SJCRH30 (cell line): ENCODE measurements around the gene MCOLN1. TPM values are rescaled to one million over a fixed set of nuclear protein-coding genes. Genes with fewer than 3 reads are reported as not detected.

Source experiments
- DNase-seq, 2 experiments: peaks; one replicate each; pipeline ENCODE4 v3.0.0-alpha.2; 2015 to 2020
- H3K27ac ChIP-seq: fragments of 250-450 bp; sonication (Bioruptor Pico); 2 replicates; pipeline ENCODE4 v1.5.1; 2020; ENCODE audit warnings: mild to moderate bottlenecking, moderate library complexity
- H3K27me3 ChIP-seq: fragments of 250-450 bp; sonication (Bioruptor Pico); 2 replicates; pipeline ENCODE4 v1.5.1; 2020; ENCODE audit warnings: mild to moderate bottlenecking, moderate library complexity
- H3K36me3 ChIP-seq: fragments of 250-450 bp; sonication (Bioruptor Pico); 2 replicates; pipeline ENCODE4 v1.5.1; 2020; ENCODE audit warnings: mild to moderate bottlenecking, moderate library complexity
- H3K4me1 ChIP-seq: fragments of 250-450 bp; sonication (Bioruptor Pico); 2 replicates; pipeline ENCODE4 v1.5.1; 2020; ENCODE audit warnings: mild to moderate bottlenecking, moderate library complexity
- H3K4me3 ChIP-seq: fragments of 250-450 bp; sonication (Bioruptor Pico); 2 replicates; pipeline ENCODE4 v1.5.1; 2020; ENCODE audit warnings: mild to moderate bottlenecking, moderate library complexity
- H3K9me3 ChIP-seq: fragments of 250-450 bp; sonication (Bioruptor Pico); replicated peaks from 2 replicates; pipeline ENCODE4 v1.5.1; 2020; ENCODE audit warnings: mild to moderate bottlenecking, moderate library complexity
- total RNA-seq: library from RNA; depleted of rRNA; stranded (reverse); fragments of >200 nt; shearing (Covaris generic); gene quantifications from 2 replicates; pipeline ENCODE4 v1.2.3, GENCODE V29; 2014

MCOLN1 gene
- total RNA-seq, 1 experiment from 2014 or later = 3.8 TPM

DNA sequence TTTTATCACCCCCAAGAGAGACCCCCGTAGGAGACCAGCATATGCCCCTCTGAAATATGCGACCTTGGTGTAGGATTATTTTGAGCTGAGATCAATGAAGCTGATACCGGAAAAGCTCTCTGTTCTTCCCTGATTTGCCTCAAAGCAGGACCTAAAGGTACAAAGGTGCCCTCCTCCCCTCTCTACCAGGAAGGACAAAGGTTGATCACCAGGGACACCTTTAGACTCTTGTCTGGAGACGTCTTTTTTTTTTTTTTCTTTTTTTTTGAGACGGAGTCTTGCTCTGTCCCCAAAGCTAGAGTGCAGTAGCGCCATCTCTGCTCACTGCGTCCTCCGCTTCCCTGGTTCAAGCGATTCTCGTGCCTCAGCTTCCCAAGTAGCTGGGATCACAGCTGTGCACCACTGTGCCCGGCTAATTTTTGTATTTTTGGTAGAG, 32.8 kb upstream of the MCOLN1 start:
- no peak overlapping the region; the same call in 1 of the 2 replicates for H3K27ac ChIP-seq
- no peak for DNase-seq
- H3K4me1 ChIP-seq = no peaks in the 10 kb centered on the region
- no peaks in the 10 kb centered on the region for H3K27me3 ChIP-seq
- no peaks in the 10 kb centered on the region for H3K36me3 ChIP-seq
- H3K9me3 ChIP-seq = no peaks in the 10 kb centered on the region
- H3K4me3 ChIP-seq = no peak overlapping the region

DNA sequence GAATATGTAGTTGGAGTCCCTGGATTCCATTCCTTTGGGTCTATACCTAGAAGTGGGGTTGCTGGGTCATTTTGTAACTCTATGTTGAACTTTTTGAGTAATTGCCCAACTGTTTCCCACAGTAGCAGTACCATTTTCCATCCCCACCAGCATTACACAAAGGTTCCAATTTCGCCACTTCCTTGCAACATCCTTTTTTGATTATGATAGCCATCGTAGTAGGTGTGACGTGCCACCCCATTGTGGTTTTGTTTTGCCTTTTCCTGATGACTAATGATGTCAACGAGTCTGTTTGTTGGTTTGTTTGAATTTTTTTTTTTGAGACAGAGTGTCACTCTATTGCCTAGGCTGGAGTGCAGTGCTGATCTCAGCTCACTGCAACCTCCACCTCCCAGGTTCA, 30.3 kb upstream of the MCOLN1 start:
- Histone ChIP-seq H3K4me3 (no peak overlapping the region), H3K27ac (no peak overlapping the region), H3K9me3 (no peaks in the 10 kb centered on the region), H3K36me3 (no peaks in the 10 kb centered on the region), H3K4me1 (no peaks in the 10 kb centered on the region), H3K27me3 (no peaks in the 10 kb centered on the region)
- no peak for DNase-seq

GRCh38 chr19:7492558-7492957, 29.9 kb upstream of the MCOLN1 start:
- H3K4me1 ChIP-seq = no peaks in the 10 kb centered on the region
- no peaks in the 10 kb centered on the region for H3K36me3 ChIP-seq
- H3K27me3 ChIP-seq = no peaks in the 10 kb centered on the region
- no peak overlapping the region for H3K27ac ChIP-seq
- no peak for DNase-seq
- no peaks in the 10 kb centered on the region for H3K9me3 ChIP-seq
- no peak overlapping the region for H3K4me3 ChIP-seq

DNA sequence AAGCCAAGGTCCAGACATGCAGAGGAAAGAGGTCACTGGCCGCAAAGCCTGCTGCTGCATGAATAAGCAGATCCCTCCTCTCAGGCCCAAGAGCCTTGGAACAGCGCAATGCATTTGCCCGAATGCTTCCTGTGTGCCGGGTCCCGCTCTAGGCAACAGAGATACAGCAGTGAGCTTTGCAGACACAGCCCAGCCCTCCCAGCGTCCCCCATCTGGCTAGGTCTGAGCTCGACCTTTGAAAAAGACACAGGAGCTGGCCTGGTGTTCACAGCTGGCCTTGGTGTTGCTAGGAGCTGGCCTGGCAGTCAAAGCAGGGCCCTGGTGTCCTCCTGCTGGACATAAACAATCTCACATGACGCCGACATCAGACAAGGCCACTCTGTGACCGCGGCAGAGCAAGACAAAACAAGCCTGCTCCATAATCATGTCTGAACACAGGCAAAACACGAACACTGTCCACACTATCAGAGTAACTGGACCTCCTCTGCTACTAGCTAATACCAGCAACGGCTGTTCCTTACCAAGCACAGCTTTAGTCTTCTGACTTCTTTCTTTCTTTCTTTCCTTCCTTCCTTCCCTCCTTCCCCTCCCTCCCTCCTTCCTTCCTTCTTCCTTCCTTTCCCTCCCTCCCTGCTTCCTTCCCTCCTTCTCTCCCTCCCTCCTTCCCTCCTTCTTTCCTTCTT, 27.9 kb upstream of the MCOLN1 start:
- H3K9me3 ChIP-seq = no peaks in the 10 kb centered on the region
- no peaks in the 10 kb centered on the region for H3K4me1 ChIP-seq
- no peaks in the 10 kb centered on the region for H3K27me3 ChIP-seq
- no peak overlapping the region for H3K27ac ChIP-seq
- no peaks in the 10 kb centered on the region for H3K36me3 ChIP-seq
- no peak overlapping the region for H3K4me3 ChIP-seq
- peak in 1 of 2 experiments; percentile 22 for DNase-seq

GRCh38 chr19:7497292-7497691, 25.1 kb upstream of the MCOLN1 start:
- Histone ChIP-seq H3K4me1 (no peaks in the 10 kb centered on the region), H3K27me3 (no peaks in the 10 kb centered on the region), H3K27ac (no peak overlapping the region), H3K4me3 (no peak overlapping the region), H3K36me3 (no peaks in the 10 kb centered on the region), H3K9me3 (no peaks in the 10 kb centered on the region)
- no peak for DNase-seq

GRCh38 chr19:7500811-7501450, 21.5 kb upstream of the MCOLN1 start:
- Histone ChIP-seq H3K4me1 (no peaks in the 10 kb centered on the region), H3K9me3 (no peaks in the 10 kb centered on the region), H3K27me3 (no peaks in the 10 kb centered on the region), H3K4me3 (no peak overlapping the region), H3K36me3 (no peaks in the 10 kb centered on the region), H3K27ac (no peak overlapping the region)
- DNase-seq = no peak

GRCh38 chr19:7502552-7502951, 19.9 kb upstream of the MCOLN1 start:
- Histone ChIP-seq H3K27ac (no peak overlapping the region), H3K4me3 (no peak overlapping the region), H3K4me1 (no peaks in the 10 kb centered on the region), H3K9me3 (no peaks in the 10 kb centered on the region), H3K36me3 (no peaks in the 10 kb centered on the region), H3K27me3 (no peaks in the 10 kb centered on the region)
- no peak for DNase-seq

- Histone ChIP-seq H3K4me3 (no peak overlapping the region), H3K4me1 (no peaks in the 10 kb centered on the region), H3K27ac (no peak overlapping the region), H3K36me3 (no peaks in the 10 kb centered on the region), H3K27me3 (no peaks in the 10 kb centered on the region), H3K9me3 (no peaks in the 10 kb centered on the region)
- DNase-seq = no peak
These were observed 17.7 kb upstream of the MCOLN1 start for GRCh38 chr19:7504684-7505083.

DNA sequence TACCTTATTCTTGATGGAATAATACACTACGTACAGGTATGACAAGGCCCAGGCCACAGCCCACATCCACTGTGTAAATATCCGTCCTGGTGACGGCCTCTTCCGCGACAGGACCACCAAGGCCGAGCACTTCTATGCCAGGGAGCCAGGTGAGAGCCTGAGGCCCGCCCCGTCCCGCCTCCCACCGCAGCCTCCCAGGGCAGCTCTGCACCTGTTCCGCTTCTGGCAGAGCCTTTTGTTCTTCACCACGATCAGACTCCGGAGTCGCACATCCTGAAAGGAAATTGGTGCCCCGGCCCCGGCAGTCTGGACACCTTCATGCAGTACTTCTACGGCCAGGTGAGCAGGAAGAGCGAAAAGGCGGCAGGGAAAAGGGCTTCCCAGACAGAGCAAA, 17.1 kb upstream of the MCOLN1 start:
- Histone ChIP-seq H3K9me3 (no peaks in the 10 kb centered on the region), H3K4me3 (no peak overlapping the region), H3K27ac (no peak overlapping the region), H3K27me3 (no peaks in the 10 kb centered on the region), H3K4me1 (no peaks in the 10 kb centered on the region), H3K36me3 (no peaks in the 10 kb centered on the region)
- DNase-seq = no peak

GRCh38 chr19:7505682-7506384, 16.6 kb upstream of the MCOLN1 start:
- Histone ChIP-seq H3K36me3 (no peaks in the 10 kb centered on the region), H3K9me3 (no peaks in the 10 kb centered on the region), H3K4me3 (no peak overlapping the region), H3K4me1 (no peaks in the 10 kb centered on the region), H3K27ac (no peak overlapping the region), H3K27me3 (no peaks in the 10 kb centered on the region)
- no peak for DNase-seq

- H3K4me1 ChIP-seq = no peaks in the 10 kb centered on the region
- H3K27ac ChIP-seq = no peak overlapping the region
- no peaks in the 10 kb centered on the region for H3K27me3 ChIP-seq
- H3K9me3 ChIP-seq = no peaks in the 10 kb centered on the region
- no peaks in the 10 kb centered on the region for H3K36me3 ChIP-seq
- DNase-seq = peak; percentile 54 to 57
- H3K4me3 ChIP-seq = no peak overlapping the region
These were observed 15.8 kb upstream of the MCOLN1 start for GRCh38 chr19:7506385-7507328.

- no peaks in the 10 kb centered on the region for H3K36me3 ChIP-seq
- DNase-seq = peak; percentile 71 to 78
- no peak overlapping the region for H3K4me3 ChIP-seq
- no peak overlapping the region for H3K27ac ChIP-seq
- no peaks in the 10 kb centered on the region for H3K9me3 ChIP-seq
- H3K4me1 ChIP-seq = no peaks in the 10 kb centered on the region
- no peaks in the 10 kb centered on the region for H3K27me3 ChIP-seq
These were observed 14.5 kb upstream of the MCOLN1 start for GRCh38 chr19:7507884-7508283.

- Histone ChIP-seq H3K36me3 (no peaks in the 10 kb centered on the region), H3K9me3 (no peaks in the 10 kb centered on the region), H3K4me3 (no peak overlapping the region), H3K27ac (no peak overlapping the region), H3K27me3 (no peaks in the 10 kb centered on the region), H3K4me1 (no peaks in the 10 kb centered on the region; the same call in 1 of the 2 replicates)
- peak in 1 of 2 experiments; percentile 24 for DNase-seq
These were observed 12.8 kb upstream of the MCOLN1 start for GRCh38 chr19:7509625-7510024.

GRCh38 chr19:7512400-7512851, 10.0 kb upstream of the MCOLN1 start:
- peaks cover 3% of the 10 kb centered on the region; the same call in 1 of the 2 replicates for H3K4me1 ChIP-seq
- H3K27ac ChIP-seq = no peak overlapping the region
- H3K36me3 ChIP-seq = no peaks in the 10 kb centered on the region
- no peaks in the 10 kb centered on the region for H3K9me3 ChIP-seq
- DNase-seq = peak in 1 of 2 experiments; percentile 48
- H3K4me3 ChIP-seq = no peak overlapping the region
- H3K27me3 ChIP-seq = no peaks in the 10 kb centered on the region
